Measurements from ENCODE around the gene TMEFF2. TPM values are rescaled to one million over a fixed set of nuclear protein-coding genes. Genes with fewer than 3 reads are reported as not detected.

TMEFF2 gene
- total and polyA plus RNA-seq, 10 of the 15 experiments (the other 5 are each of a cell fraction or from before 2014, with no cell fraction given) = not detected

GRCh38 chr2:192218970-192219369, 24.2 kb upstream of the TMEFF2 start (continued):
- TF ChIP-seq HDAC6 (IDR thresholded peaks at IDR 0.05; ENCODE audit: unreplicated experiment) (no peak), ZZZ3 (IDR thresholded peaks at IDR 0.05; ENCODE audit: control insufficient read depth, insufficient read length, low read depth) (no peak), E4F1 (IDR thresholded peaks at IDR 0.05; ENCODE audit: borderline replicate concordance, partially characterized antibody) (no peak), ZNF207 (IDR thresholded peaks at IDR 0.05; ENCODE audit: borderline replicate concordance) (no peak), NKRF (conservative IDR thresholded peaks at IDR 0.05) (no peak)
- TF ChIP-seq, protein P1, sequence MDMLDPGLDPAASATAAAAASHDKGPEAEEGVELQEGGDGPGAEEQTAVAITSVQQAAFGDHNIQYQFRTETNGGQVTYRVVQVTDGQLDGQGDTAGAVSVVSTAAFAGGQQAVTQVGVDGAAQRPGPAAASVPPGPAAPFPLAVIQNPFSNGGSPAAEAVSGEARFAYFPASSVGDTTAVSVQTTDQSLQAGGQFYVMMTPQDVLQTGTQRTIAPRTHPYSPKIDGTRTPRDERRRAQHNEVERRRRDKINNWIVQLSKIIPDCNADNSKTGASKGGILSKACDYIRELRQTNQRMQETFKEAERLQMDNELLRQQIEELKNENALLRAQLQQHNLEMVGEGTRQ (IDR thresholded peaks at IDR 0.05; ENCODE audit: borderline replicate concordance, low read depth, low read length) = no peak

- no TSS peak for BruUV-seq (replicated peaks)
- WGBS (ENCODE audit: insufficient coverage, insufficient replicate concordance, low lambda C conversion rate, missing lambda C conversion rate) = 74% methylated on average over 2 of the region's 2 CpGs
- Histone ChIP-seq H3K4me3 (no peak overlapping the region), H3K27ac (ENCODE audit: control insufficient read depth, insufficient read depth) (no peak overlapping the region), H2AFZ (ENCODE audit: control insufficient read depth, low read depth, low read length) (no peak overlapping the region), H4K20me1 (ENCODE audit: control insufficient read depth, insufficient read depth) (no peaks in the 10 kb centered on the region), H3K9me3 (replicated peaks; ENCODE audit: control insufficient read depth, insufficient read depth, low read length) (no peaks in the 10 kb centered on the region), H3K9ac (ENCODE audit: control insufficient read depth, insufficient read depth, low read length) (no peak overlapping the region), H3K36me3 (ENCODE audit: control insufficient read depth in 2 of 2, insufficient read depth in 2 of 2, low read length in 1 of 2) (no peaks in the 10 kb centered on the region), H3K4me2 (ENCODE audit: control insufficient read depth, insufficient read depth) (no peak overlapping the region), H3K27me3 (replicated peaks in 1 of 2; ENCODE audit: control insufficient read depth in 2 of 2, insufficient read depth in 2 of 2, low read length in 1 of 2) (no peaks in the 10 kb centered on the region), H3K79me2 (ENCODE audit: control insufficient read depth, insufficient read depth, low read length) (no peaks in the 10 kb centered on the region), H3K4me1 (ENCODE audit: control insufficient read depth, insufficient read depth, low read length) (no peaks in the 10 kb centered on the region)
- in situ Hi-C loops (cut with MboI) = no loop called here
- intact Hi-C loops (cut with micrococcal nuclease; ENCODE audit: unreplicated experiment) = no loop called here
- FAIRE-seq (no peak), DNase-seq (ENCODE audit: low read depth, low spot score) (no peak), ATAC-seq (no peak)
- TF ChIP-seq NFYA (IDR thresholded peaks at IDR 0.05; ENCODE audit: borderline replicate concordance, low read depth, low read length) (no peak), NFXL1 (IDR thresholded peaks at IDR 0.05; ENCODE audit: borderline replicate concordance) (no peak), CTCF (IDR thresholded peaks at IDR 0.05 in 2 of 3, conservative IDR thresholded peaks at IDR 0.05 in 1 of 3; ENCODE audit: control insufficient read depth in 2 of 3, extremely low read depth in 1 of 3, insufficient read depth in 1 of 3, low read depth in 3 of 3, low read length in 3 of 3) (no peak), HDAC6 (IDR thresholded peaks at IDR 0.05; ENCODE audit: unreplicated experiment) (no peak), POLR2AphosphoS2 (IDR thresholded peaks at IDR 0.05; ENCODE audit: low read depth, low read length) (no peak), SREBF1 (IDR thresholded peaks at IDR 0.05; ENCODE audit: low read length) (no peak), KDM1A (IDR thresholded peaks at IDR 0.05; ENCODE audit: borderline replicate concordance) (no peak), ZSCAN29 (IDR thresholded peaks at IDR 0.05) (no peak), CBFB (IDR thresholded peaks at IDR 0.05; ENCODE audit: low read depth) (no peak)
- TF ChIP-seq, protein P2, sequence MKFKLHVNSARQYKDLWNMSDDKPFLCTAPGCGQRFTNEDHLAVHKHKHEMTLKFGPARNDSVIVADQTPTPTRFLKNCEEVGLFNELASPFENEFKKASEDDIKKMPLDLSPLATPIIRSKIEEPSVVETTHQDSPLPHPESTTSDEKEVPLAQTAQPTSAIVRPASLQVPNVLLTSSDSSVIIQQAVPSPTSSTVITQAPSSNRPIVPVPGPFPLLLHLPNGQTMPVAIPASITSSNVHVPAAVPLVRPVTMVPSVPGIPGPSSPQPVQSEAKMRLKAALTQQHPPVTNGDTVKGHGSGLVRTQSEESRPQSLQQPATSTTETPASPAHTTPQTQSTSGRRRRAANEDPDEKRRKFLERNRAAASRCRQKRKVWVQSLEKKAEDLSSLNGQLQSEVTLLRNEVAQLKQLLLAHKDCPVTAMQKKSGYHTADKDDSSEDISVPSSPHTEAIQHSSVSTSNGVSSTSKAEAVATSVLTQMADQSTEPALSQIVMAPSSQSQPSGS (IDR thresholded peaks at IDR 0.05; ENCODE audit: low read length) = no peak
- ChIA-PET SMC1A (ENCODE audit: uncharacterized antibody, unreplicated experiment) (interaction anchor here (0.5 to 2.2 kb wide), 2 partner anchors 48 to 56 kb away, joined by 3 to 8 read pairs; no protein-coding TSS in a partner anchor), RAD21 (ENCODE audit: unreplicated experiment) (no interaction called here), CTCF (no interaction called here), POLR2A (no interaction called here)
Measured at GRCh38 chr2:192218377-192218776, 23.6 kb upstream of the TMEFF2 start.
